ENCODE data around the gene CHMP6.

Gene CHMP6

DNA sequence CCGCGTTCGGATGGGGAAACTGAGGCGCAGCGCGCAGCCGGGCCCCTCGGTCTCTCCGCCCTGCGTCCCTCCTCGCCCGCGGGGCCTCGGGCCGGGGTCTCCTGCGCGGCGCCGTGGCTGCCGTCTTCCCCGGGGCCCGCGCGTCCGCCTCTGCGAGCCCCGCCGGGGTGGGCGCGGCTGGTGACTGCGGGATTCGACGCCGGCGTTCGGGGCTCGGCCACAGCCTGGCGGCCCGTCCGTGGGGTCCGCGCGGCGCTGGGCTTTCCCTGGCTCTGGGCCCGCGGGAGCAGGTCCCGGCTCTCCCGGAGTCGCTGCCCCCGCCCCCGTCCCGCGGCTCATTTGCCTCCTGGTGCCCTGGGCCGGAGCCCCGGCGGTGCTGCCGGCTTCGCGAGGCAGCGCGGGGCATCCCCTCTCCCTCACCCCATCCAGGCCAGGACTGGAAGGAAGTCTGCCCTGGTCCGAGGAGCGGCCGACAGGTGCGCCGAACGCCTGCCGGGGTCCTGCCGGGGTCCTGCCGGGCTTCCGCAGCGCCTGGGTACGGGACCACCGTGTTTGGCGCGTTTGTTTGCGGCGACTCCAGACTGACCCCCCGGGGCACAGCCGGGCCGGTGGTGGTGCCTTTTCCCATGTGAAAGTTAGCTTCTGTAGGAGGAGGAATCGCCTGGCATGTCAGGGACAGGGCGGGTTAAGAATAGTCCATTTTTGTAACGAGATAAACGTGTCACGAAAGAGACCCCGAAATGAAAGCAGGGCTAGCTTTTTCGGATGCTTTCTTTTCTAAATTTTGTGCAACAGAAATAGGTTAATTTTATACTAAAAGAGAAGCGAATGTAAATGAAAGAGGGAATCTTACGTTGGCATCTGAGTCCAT, 671 bp downstream of the CHMP6 start:
- no peak for DNase-seq (ENCODE audit: low spot score)

GRCh38 chr17:80992948-80993624, 1.4 kb downstream of the CHMP6 start:
- no peak for DNase-seq (ENCODE audit: low spot score)

GRCh38 chr17:80995131-80995530, 3.5 kb downstream of the CHMP6 start:
- no peak for DNase-seq (ENCODE audit: low spot score)

DNA sequence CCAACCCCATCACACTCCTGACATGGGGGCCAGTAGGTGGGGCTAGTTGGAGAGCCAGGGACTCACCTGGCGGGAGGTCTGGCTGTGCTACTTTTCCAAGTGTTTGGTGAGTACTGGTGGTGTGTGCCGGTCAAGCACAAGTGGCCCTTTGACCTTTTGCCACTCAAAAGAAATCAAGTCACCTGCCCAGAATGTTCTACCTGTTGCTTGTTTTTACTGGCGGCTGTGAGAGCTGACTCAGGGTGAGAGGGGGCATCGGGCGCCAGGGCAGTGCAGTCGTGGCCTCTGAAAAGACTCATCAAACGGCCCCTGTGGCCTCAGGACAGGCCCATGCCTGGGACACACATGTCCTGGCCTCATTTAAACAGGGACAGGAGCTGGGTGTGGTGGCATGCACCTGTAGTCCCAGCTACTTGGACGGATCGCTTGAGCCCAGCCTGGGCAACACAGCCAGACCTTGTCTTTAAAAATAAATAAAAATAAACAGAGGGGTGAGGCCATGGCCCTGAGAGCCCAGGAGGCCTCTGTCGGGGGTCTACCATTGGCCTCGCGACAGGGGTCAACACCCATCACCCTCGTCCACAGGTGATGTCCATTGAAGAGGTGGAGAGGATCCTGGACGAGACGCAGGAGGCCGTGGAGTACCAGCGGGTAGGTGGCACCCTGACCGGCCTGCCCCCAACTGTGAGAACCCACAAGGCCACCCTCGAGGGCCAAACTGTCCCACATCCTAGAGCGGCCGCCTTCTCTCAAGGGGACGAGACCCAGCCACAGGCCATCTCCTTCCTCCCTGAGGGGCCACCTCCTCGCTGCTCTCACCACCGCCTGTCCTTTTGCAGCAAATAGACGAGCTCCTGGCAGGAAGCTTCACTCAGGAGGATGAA, 5.0 kb downstream of the CHMP6 start:
- no peak for DNase-seq (ENCODE audit: low spot score)

DNA sequence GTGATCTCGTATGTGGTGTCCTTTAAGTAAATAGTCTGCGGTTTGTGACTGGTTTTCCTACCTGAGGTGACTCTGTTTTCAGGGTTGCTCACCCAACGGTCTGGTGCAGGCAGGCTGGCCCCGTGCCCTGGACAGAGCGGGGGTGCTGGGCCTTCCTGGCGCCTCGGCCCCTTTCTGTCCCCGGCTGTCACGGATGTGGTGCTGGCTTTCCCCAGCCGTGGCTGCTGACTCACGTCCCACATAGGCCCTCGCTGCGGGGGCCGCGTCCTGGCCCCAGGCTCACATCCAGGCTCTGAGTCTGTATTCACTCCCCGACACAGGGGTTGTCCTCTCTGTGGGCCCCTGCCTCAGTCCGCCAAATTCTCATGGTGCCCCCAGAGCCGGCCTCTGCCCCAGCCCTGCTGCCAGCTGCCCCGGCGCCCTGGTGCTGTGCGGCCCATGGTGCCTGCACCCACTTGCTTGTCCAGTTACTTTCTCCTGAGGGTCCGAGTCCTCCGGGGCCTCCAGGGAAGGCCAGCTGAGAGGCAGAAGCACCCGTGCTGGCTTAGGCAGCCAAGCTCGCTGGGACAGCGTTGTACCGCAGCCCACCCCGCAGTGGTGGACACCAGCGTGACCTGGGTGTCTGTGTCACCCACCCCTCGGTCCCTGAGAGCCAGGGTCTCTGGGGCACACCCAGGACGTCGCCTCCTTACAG, 5.9 kb downstream of the CHMP6 start:
- no peak for DNase-seq (ENCODE audit: low spot score)

GRCh38 chr17:80998118-80998747, 6.6 kb downstream of the CHMP6 start:
- no peak for DNase-seq (ENCODE audit: low spot score)

- peak; percentile 57 for DNase-seq (ENCODE audit: low spot score)
Observed at GRCh38 chr17:80998748-80999535, 7.3 kb downstream of the CHMP6 start.

GRCh38 chr17:80999536-81000333, 8.1 kb downstream of the CHMP6 start:
- DNase-seq (ENCODE audit: low spot score) = no peak

DNA sequence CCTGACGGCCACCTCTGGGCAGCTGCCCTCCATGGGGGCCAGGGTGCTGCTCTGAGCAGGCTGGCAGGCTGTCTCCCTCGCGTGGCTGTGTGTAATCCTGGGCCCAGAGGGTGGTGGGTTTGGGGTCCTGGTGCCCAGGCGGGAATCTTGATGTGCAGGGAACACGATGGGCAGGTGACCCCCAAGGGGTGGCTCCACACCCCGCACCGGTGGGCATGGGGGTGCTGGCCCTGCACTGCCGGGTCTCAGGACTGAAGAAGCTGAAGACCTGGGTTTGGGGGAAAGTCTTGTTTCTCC, 8.6 kb downstream of the CHMP6 start:
- DNase-seq (ENCODE audit: low spot score) = no peak

GRCh38 chr17:81000631-81001357, 9.2 kb downstream of the CHMP6 start:
- no peak for DNase-seq (ENCODE audit: low spot score)

DNA sequence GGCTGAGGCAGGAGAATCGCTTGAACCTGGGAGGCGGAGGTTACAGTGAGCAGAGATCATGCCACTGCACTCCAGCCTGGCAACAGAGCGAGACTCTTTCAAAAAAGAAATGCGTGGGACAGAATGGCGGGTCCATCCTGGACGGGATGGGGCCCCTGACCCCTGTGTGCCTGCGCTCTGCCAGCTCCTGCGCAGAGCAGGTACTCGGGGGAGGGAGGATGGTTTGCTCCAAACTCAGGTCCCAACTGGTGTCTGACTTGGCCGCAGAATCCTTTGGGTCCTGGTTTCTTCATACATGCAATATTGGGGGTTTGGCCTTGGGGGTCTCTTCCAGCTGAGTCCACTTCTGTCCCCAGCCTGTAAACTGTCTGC, 10.4 kb downstream of the CHMP6 start:
- DNase-seq (ENCODE audit: low spot score) = no peak

DNA sequence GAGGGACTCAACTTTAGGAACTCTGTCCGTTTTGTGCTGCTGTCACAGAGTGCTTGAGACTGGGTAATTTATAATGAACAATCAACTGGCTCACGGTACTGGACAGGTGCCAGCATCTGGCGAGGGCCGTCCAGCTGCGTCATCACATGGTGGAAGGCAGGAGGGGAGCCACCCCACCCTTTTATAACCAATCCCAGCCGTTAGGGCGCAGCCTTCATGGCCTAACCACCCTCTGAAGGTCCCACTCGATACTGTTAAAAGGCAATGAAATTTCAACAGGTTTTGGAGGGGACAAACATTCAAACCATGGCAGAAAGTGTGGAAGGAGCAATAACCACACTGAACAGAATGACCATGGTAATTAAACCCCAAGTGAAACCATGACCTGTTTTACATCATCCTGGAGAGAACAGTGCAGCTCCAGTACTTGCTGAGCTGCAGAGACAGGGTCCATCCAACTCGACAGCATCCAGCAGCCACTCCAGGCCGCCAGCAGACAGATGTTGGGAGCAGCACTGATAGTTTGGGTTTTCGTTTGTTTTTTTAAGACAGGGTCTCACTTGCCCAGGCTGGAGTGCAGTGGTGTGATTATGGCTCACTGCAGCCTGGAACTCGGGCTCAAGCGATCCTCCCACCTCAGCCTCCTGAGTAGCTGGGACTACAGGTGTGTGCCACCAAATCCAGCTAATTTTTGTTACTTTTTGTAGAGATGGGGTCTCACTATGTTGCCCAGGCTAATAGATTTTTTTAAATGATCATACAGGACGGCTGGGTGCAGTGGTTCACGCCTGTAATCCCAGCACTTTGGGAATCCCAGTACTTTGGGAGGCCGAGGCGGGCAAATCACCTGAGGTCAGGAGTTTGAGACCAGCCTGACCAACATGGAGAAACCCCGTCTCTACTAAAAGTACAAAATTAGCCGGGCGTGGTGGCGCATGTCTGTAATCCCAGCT, 11.0 kb downstream of the CHMP6 start:
- DNase-seq (ENCODE audit: low spot score) = peak; percentile 61

GRCh38 chr17:81003711-81004475, 12.3 kb downstream of the CHMP6 start:
- peak; percentile 4 for DNase-seq (ENCODE audit: low spot score)

GRCh38 chr17:81006891-81007290, 15.2 kb downstream of the CHMP6 start:
- peak; percentile 9 for DNase-seq (ENCODE audit: low spot score)

DNA sequence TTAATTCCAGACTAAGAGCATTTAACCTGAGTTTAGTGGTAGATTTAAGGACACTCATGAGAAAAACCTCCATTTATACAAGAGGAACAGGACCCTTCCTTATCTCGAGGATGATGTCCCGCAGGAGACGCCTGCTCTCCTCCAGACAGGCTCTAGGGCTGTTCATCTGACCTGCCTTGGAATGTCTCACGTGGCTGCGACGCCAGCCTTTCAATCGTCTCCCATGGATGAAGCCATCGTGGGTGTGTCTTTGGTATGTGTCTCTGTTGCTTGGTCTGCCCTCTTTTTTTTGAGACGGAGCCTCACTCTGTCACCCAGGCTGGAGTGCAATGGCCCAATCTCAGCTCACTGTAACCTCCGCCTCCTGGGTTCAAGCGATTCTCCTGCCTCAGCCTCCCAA, 16.5 kb downstream of the CHMP6 start:
- DNase-seq (ENCODE audit: low spot score) = no peak

- DNase-seq (ENCODE audit: low spot score) = no peak
Observed at GRCh38 chr17:81009136-81009535, 17.5 kb downstream of the CHMP6 start.

GRCh38 chr17:81010935-81011334, 19.3 kb downstream of the CHMP6 start:
- no peak for DNase-seq (ENCODE audit: low spot score)
